Measurements from ENCODE around the gene OR10H1.

GRCh38 chr19:15863272-15863671 lies 47.8 kb upstream of the OR10H1 start:
- TF ChIP-seq CTCF (IDR thresholded peaks at IDR 0.05) (no peak), POLR2A (IDR thresholded peaks at IDR 0.05) (no peak)

All from right lobe of liver (tissue), 4 donors.